ENCODE measurements around the gene TADA2B.

The TADA2B gene

GRCh38 chr4:7041801-7042502 is 1.2 kb upstream of the TADA2B start:
- DNase-seq: peak; percentile 64

- peak; percentile 99 for DNase-seq
Observed at GRCh38 chr4:7042503-7043283, 479 bp upstream of the TADA2B start.

GRCh38 chr4:7044137-7044930 is 1.2 kb downstream of the TADA2B start:
- no peak for DNase-seq

DNA sequence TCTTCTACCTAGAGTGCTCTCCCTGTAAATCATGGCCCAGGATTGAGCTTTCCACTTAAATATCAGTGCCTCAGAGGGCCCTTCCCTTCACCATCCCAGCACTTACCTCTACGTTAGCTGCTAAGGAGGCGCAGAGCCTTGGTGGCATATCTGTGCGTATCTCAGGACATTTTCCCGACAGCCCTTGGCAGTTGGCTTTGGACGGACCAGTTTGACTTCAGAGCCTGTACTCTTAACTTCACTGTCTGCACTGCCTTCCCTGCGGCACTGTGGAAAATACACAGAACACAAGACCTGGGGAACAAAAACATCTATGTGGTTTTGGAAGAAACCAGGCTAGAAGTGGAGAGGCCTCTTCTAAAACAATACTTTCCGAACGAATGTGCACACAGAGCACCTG is 2.4 kb downstream of the TADA2B start:
- no peak for DNase-seq

DNA sequence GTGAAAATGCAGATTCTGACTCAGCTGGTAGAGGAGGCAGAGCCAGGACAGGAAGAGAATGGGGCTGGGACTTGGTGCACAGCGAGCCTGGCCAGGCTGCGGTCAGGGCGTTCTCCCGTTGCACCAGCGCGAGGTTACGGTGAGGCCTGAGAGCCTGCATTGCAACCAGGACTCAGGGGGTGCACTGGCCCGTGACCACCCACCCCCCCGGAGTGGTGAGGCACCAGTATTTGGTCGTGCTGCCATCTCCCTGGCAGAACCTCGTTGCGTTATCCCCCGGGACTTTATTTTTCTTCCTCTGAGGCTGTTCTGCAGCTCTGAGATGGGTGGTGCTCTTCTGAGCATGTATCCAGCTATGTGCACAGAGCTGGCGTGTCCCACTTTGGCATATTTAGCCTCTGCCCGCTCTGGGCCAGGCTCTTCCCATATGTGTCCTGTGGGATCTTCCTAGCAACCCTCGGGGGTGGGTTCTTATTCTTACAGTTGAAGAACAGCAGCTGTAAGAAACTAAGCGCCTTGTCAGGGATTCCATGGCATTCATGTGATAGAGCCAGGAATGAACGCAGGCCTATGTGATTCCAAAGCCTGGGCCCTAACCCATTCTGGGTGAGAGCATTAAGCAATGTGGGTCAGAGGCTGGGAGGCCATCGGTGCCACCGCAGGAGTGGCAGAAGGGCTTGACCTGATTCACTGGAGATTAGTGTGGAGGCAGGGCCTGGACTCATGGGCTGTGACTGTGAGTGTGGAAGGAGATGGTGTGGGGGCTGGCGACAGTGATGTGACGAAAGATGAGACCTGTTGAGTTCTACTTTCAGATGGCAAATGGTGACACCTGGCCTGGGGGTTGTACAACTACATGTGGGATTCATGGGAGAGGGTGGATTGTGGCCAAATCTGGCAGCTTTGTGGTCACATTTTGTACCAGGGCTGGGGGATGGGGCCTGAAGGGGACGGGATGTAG is 3.1 kb downstream of the TADA2B start:
- DNase-seq: no peak

GRCh38 chr4:7046971-7047370 is 3.8 kb downstream of the TADA2B start:
- no peak for DNase-seq

- no peak for DNase-seq
Observed at GRCh38 chr4:7048642-7049041, 5.5 kb downstream of the TADA2B start.

DNA sequence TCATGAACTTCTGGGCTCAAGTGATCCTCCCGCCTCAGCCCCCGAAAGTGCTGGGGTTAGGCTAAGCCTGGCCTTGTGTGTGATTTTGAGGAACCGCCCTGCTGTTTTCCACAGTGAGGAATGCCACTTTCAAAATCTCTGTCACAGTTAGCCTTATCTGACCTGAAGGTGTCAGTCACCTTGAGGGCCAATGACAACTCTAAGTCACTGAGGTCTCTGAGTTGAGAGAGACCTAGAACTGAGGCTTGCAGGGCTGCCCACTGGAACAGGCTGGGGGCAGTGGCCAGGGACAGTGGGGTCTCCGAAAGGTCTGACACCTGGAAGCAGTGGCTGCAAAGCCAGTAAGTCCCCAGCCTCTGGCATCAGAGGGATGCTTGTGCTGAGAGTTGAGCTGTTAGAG is 6.1 kb downstream of the TADA2B start:
- no peak for DNase-seq

- DNase-seq: no peak
Observed at GRCh38 chr4:7049739-7050138, 6.6 kb downstream of the TADA2B start.

GRCh38 chr4:7050481-7051143 is 7.4 kb downstream of the TADA2B start:
- DNase-seq: no peak

DNA sequence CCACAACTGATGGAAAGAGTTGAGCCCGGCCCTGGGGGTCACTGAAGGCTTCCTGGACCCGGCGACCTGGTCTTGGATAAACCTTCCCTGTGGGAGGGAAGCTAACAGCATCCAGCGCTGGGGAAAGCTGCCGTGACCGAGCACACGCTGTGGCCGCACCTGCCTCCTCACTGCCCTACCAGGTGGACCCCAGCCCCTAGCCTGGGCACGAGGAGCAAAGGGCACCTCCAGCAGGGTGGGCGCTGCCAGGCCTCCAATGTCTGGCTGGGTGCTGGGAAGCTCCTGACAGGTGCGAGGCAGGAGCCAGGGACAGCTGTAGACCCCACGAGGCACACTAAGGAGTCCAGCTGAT is 7.9 kb downstream of the TADA2B start:
- DNase-seq: no peak

- no peak for DNase-seq
Observed at GRCh38 chr4:7051905-7052304, 8.7 kb downstream of the TADA2B start.

- DNase-seq: no peak
Observed at GRCh38 chr4:7052313-7052712, 9.1 kb downstream of the TADA2B start.

- DNase-seq: no peak
Observed at GRCh38 chr4:7052923-7053715, 9.9 kb downstream of the TADA2B start.

GRCh38 chr4:7054106-7054880 is 11.1 kb downstream of the TADA2B start:
- no peak for DNase-seq

- DNase-seq: no peak
Observed at GRCh38 chr4:7055111-7055989, 12.2 kb downstream of the TADA2B start.

DNA sequence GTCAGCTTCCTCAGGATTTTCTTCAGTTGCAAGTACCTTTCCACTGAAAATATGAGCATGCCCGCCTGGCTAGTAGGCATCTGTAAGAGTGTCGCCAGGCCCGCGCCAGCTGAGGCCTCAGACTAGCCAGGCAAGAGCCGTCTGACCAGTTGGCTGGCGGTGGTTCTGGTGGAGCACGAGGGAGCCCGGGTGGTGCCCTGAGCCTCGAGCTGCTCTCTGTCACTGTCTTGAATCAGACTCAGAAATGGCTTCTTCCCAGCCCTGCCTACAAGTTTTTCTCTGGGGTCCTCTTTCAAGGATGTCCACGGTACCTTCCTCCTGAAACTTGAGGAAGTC is 12.8 kb downstream of the TADA2B start:
- no peak for DNase-seq

DNA sequence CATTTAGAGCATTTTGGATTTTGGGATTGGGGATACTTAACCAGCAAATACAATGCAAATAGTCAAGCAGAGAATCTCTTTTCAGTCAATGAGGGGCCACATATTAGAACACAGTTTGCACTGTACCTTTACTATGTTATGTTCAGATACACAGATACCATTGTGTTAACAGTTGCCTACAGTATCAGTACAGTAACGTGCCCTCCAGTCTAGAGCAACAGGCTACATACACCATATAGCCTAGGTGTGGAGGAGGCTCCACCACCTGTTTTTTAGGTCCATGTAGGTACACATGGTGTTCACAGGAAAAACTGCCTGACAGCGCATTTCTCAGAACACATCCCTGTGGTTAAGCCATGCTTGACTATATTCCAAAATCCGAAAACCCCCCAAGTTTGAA is 15.6 kb downstream of the TADA2B start:
- DNase-seq: no peak

DNA sequence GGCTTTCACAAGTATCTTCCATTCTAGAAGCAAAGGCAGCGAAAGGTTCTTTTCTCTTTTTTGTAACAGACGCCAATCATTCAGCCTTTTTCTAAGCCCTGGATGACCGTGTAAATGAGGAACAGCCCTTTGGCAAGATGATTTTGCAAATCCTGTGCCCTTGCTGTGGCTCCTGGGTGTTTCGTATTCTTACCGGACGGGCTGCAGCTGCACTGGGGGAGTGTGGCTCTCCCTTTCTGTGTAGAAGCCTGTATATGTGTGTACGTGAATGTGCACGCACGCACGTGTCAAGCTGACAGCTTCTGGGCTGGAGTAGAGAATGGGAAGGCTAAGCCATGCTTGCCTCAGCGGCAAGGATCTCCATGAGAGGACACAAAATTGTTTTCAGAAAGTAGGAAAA is 16.5 kb downstream of the TADA2B start:
- no peak for DNase-seq

Measured in eye (tissue), 1 donor.